CD8-positive, alpha-beta memory T cell (primary cell): ENCODE results near the gene PLA2G2C. TPM values are rescaled to one million over a fixed set of nuclear protein-coding genes. Genes with fewer than 3 reads are reported as not detected.

ENCODE experiments used
- CTCF ChIA-PET: fragments of 350-600 bp; sonication (Branson Sonifier 250); formaldehyde crosslinking; loops from one replicate; lab custom pipeline; 2021; ENCODE audit warnings: antibody characterized with exemption; lab: Charles Lee
- POLR2A ChIA-PET: fragments of 350-600 bp; sonication (Branson Sonifier 250); formaldehyde crosslinking; loops from one replicate; lab custom pipeline; 2021; ENCODE audit warnings: antibody characterized with exemption; lab: Charles Lee
- DNase-seq, 5 donors: peaks; one replicate each; pipeline versions ENCODE4 v3.0.0 to v3.0.0-alpha.2; 2020 to 2022; ENCODE audit warnings: mixed read lengths in 1 of 5
- H3K27ac ChIP-seq: one replicate; pipeline ENCODE4 v1.7.0; 2013; ENCODE audit warnings: low read depth, mild to moderate bottlenecking, low read length, moderate library complexity
- H3K27me3 ChIP-seq: 2 replicates; pipeline ENCODE4 v1.7.0; 2013; ENCODE audit warnings: low read length, mild to moderate bottlenecking; ENCODE audit not compliant: insufficient read depth, poor library complexity, severe bottlenecking
- H3K36me3 ChIP-seq: 2 replicates; pipeline ENCODE4 v1.7.0; 2013; ENCODE audit warnings: mild to moderate bottlenecking, low read length, moderate library complexity; ENCODE audit not compliant: insufficient read depth
- H3K4me1 ChIP-seq: 2 replicates; pipeline ENCODE4 v1.7.0; 2013; ENCODE audit warnings: mild to moderate bottlenecking, low read length, moderate library complexity; ENCODE audit not compliant: insufficient read depth
- H3K4me3 ChIP-seq: 2 replicates; pipeline ENCODE4 v1.7.0; 2013; ENCODE audit warnings: mild to moderate bottlenecking, low read length
- H3K9me3 ChIP-seq: 2 replicates; pipeline ENCODE4 v1.7.0; 2013; ENCODE audit warnings: mild to moderate bottlenecking, low read length
- H3K27ac Mint-ChIP-seq, 8 donors: one replicate each; pipeline ENCODE4 v1.8.0; 2020 to 2021; ENCODE audit warnings: mixed read lengths in 8 of 8, mild to moderate bottlenecking in 6 of 8, inconsistent platforms in 3 of 8, moderate library complexity in 3 of 8
- H3K27me3 Mint-ChIP-seq, 2 donors: one replicate each; pipeline ENCODE4 v1.8.0; 2020 to 2021; ENCODE audit warnings: mixed read lengths in 2 of 2, mild to moderate bottlenecking in 1 of 2, moderate library complexity in 1 of 2
- H3K36me3 Mint-ChIP-seq, 3 donors: one replicate each; pipeline ENCODE4 v1.8.0; 2020 to 2021; ENCODE audit warnings: mixed read lengths in 3 of 3, inconsistent platforms in 1 of 3, mild to moderate bottlenecking in 1 of 3
- H3K4me1 Mint-ChIP-seq, 3 donors: one replicate each; pipeline ENCODE4 v1.8.0; 2020 to 2021; ENCODE audit warnings: mixed read lengths in 3 of 3, inconsistent platforms in 1 of 3, mild to moderate bottlenecking in 1 of 3
- H3K4me3 Mint-ChIP-seq, 7 donors: one replicate each; pipeline ENCODE4 v1.8.0; 2020 to 2021; ENCODE audit warnings: mixed read lengths in 7 of 7, mild to moderate bottlenecking in 6 of 7, moderate library complexity in 4 of 7, inconsistent platforms in 2 of 7
- H3K9me3 Mint-ChIP-seq, 5 donors: one replicate each; pipeline ENCODE4 v1.8.0; 2020 to 2022; ENCODE audit warnings: mixed read lengths in 5 of 5, mild to moderate bottlenecking in 3 of 5, moderate library complexity in 2 of 5, inconsistent platforms in 1 of 5
- polyA plus RNA-seq: library from polyadenylated mRNA; unstranded; fragments of 300-500 nt; fragmentation: Illumina TruSeq; gene quantifications from one replicate; pipeline ENCODE4 v1.2.3, GENCODE V29; 2021
- total RNA-seq, 2 experiments: library from RNA; stranded (reverse); gene quantifications; one replicate each; pipeline ENCODE4 v1.2.3, GENCODE V29; 2021

The PLA2G2C gene
- total and polyA plus RNA-seq, 3 experiments from 2014 or later: not detected

DNA sequence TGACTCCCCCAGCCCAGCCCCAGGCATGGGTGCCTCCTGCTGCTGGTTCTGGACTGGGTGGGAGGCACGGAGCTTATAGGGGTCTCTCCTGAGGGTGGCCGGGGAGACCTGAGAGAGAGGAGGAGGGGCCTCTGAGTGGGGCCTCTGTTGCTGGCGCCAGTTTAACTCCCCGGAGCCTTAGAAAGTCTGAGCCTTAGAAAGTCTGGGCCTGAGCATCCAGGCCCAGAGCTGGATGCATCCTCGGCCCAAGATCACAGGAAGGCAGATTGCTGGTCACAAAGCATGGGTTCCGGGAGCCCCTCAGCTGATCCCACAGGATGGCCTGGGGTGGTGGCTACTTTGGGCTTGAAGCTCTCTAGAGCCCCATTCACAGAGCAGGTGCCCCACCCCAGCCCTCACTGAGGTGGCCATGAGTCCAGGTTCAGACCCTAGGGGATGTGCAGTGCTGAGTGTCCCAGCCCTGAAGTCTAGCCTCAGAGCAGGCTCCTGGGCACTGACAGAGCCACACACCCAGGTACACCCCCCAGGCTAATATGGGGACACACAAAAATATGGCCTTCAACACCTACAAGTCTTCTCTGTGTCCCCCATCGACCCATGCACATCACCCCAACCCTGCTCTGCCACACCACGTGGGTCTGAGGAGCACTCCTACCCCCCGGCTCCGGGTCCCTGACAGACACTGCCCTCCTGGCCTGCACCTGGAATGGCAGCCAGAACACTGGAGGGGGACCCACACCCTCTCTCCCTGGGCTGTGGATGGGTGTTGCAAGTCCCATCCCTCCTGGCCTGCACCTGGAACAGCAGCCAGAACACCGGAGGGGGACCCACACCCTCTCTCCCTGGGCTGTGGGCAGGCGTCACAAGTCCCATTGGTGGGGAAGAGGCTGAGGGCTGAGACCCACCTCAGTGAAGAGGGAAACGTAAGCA, 37.5 kb downstream of the PLA2G2C start:
- no peak overlapping the region for H3K4me3 Mint-ChIP-seq
- Histone ChIP-seq H3K4me1 (no peaks in the 10 kb centered on the region), H3K27me3 (no peaks in the 10 kb centered on the region), H3K36me3 (no peaks in the 10 kb centered on the region), H3K4me3 (no peak overlapping the region), H3K9me3 (no peaks in the 10 kb centered on the region), H3K27ac (no peak overlapping the region)
- ChIA-PET POLR2A (no interaction called here), CTCF (interaction anchor here (1.0 kb wide), 1 partner anchor 230 kb away, joined by 3 read pairs; no protein-coding TSS in a partner anchor)
- peak in 1 of 5 donors; percentile 21 for DNase-seq
- no peaks in the 10 kb centered on the region for H3K9me3 Mint-ChIP-seq
- H3K27me3 Mint-ChIP-seq: peaks cover 3 to 4% of the 10 kb centered on the region in 2 donors
- peaks cover 0 to 8% (median 2%) of the 10 kb centered on the region in 3 donors for H3K4me1 Mint-ChIP-seq
- no peaks in the 10 kb centered on the region for H3K36me3 Mint-ChIP-seq
- H3K27ac Mint-ChIP-seq: no peak overlapping the region

DNA sequence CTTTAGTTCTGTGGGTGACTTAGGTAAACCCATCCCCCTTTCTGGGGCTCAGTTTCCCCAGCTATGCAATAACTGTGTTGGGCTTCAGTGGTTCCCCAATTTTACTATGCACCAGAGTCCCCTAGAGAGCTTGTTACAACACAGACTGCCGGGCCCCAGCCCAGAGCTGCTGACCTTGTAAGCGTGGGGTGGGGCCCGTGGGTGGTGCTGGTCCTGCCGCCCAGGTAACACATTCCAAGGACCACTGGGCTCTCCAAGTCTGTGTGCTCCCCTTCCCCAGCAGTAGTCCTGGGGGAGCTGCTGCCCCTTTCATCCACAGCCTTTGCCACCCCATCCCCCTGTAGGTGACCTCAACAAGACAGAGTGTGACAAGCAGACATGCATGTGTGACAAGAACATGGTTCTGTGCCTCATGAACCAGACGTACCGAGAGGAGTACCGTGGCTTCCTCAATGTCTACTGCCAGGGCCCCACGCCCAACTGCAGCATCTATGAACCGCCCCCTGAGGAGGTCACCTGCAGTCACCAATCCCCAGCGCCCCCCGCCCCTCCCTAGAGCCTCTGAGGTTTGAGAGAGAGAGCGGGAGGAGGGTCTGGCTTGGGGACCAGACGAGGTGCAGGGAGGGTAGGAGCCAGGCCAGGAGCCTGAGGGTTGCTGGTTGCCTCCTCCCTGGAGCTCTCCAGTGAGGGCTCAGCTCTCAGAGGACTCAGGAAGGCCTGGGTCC, 38.3 kb downstream of the PLA2G2C start:
- no peak overlapping the region for H3K27ac ChIP-seq
- POLR2A ChIA-PET: no interaction called here
- Mint-ChIP-seq H3K4me1 (peaks cover 0 to 8% (median 2%) of the 10 kb centered on the region in 3 donors), H3K36me3 (no peaks in the 10 kb centered on the region), H3K4me3 (no peak overlapping the region), H3K27me3 (peaks cover 3 to 4% of the 10 kb centered on the region in 2 donors), H3K9me3 (no peaks in the 10 kb centered on the region), H3K27ac (no peak overlapping the region)
- no peaks in the 10 kb centered on the region for H3K4me1 ChIP-seq
- H3K9me3 ChIP-seq: no peaks in the 10 kb centered on the region
- H3K27me3 ChIP-seq: no peaks in the 10 kb centered on the region
- no peak overlapping the region for H3K4me3 ChIP-seq
- CTCF ChIA-PET: interaction anchor here (0.6 to 1.0 kb wide), 2 partner anchors 229 to 1284 kb away, joined by 3 to 4 read pairs; no protein-coding TSS in a partner anchor
- no peaks in the 10 kb centered on the region for H3K36me3 ChIP-seq
- peak in 1 of 5 donors; percentile 33 for DNase-seq

DNA sequence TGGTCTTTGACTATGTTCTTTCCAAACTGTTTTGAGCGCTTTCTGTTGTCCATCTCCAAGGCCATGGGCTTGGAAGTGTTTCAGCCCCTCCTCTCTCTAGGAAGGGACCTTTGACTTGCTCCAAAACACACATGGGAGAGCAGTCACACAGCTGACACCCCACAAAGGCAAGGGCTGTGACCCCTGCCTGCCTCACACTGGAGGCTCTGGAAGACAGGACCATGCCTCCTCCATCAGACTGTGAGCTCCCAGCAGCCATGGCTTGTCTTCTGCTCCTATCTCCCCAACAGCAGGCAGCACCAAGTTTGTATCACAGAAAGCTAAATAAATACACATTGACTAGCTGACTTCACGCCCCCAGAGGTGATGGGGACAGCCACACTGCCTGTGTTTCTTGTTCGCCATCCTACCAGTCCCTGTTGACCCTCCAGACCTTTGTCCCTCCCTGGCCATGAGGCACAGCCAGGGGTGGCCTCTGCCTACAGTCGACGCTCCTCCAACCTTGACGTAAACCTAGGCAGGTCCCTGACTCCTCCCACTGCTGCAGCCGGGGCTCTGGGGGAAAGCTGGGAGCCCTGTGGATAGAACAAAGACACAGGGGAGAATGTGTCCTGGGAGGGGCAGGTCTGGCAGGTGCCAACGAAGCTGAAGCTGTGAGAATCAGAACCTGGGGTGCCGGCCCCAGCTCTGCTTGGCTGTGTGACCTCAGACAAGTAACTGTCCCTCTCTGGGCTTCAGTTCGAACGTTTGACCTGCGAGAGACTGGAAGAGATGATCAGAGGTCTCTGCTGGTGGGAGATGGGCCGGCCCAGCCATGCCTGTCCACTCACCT, 42.4 kb downstream of the PLA2G2C start:
- H3K36me3 Mint-ChIP-seq: no peaks in the 10 kb centered on the region
- no peaks in the 10 kb centered on the region for H3K36me3 ChIP-seq
- H3K4me3 Mint-ChIP-seq: no peak overlapping the region
- H3K27ac ChIP-seq: no peak overlapping the region
- H3K4me1 ChIP-seq: no peaks in the 10 kb centered on the region
- peak overlapping the region in 1 of 8 donors; percentile 66 for H3K27ac Mint-ChIP-seq
- CTCF ChIA-PET: interaction anchor here (2.0 kb wide), 1 partner anchor 9 kb away, joined by 10 read pairs; no protein-coding TSS in a partner anchor
- H3K9me3 ChIP-seq: no peaks in the 10 kb centered on the region
- H3K4me1 Mint-ChIP-seq: no peaks in the 10 kb centered on the region
- H3K27me3 ChIP-seq: no peaks in the 10 kb centered on the region
- POLR2A ChIA-PET: no interaction called here
- peaks cover 4 to 14% of the 10 kb centered on the region in 2 donors for H3K27me3 Mint-ChIP-seq
- DNase-seq: no peak
- no peak overlapping the region for H3K4me3 ChIP-seq
- H3K9me3 Mint-ChIP-seq: no peaks in the 10 kb centered on the region

DNA sequence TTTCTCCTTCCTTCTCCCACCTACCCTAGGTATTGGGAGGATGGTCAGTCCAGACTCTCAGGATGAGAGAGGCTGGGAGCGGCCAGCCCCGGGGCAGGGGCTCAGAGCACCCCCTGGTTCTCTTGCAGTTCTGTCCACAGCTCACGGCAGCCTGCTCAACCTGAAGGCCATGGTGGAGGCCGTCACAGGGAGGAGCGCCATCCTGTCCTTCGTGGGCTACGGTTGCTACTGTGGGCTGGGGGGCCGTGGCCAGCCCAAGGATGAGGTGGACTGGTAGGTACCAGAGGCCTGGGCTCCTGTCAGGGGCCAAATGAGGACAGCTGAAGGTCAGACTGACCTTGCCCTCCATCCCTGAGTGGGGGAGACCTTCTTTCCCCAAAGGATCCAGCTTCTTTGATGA, 43.0 kb downstream of the PLA2G2C start:
- CTCF ChIA-PET: interaction anchor here (2.0 kb wide), 1 partner anchor 9 kb away, joined by 10 read pairs; no protein-coding TSS in a partner anchor

DNA sequence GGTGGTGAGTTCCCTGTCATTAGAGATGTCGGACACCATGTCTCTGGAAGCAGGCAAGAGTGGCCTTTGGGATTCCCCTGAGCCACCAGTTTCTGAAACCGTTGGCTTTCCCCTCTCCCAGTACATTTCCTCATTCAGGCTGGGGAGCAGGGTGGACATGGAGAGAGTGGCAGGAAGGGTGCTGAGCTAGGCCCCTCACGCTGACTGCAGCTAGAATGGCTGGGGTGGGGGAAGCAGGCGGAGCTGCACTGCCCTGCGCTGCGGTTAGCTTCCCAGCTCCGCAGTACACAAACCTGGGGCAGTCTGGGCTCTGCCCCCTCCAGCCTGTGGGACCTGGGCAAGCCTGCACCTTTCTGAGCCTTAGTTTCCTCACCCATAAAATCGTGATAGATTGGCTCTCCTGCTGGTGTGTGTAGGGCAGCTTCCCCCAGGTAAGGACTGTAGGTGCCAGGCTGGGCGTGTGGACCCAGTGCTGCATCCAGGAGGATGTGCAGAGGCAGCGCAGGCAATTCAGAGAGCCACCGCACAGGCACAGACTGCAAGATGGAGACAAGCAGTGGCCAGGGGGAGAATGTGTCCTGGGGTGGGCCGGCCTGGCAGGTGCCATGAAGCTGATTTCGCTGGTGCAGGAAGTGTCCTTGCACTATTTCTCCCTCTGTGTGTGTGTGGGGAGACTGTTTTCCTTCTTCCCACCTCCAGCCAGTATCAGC, 44.2 kb downstream of the PLA2G2C start:
- Histone ChIP-seq H3K27me3 (no peaks in the 10 kb centered on the region), H3K36me3 (no peaks in the 10 kb centered on the region), H3K4me1 (no peaks in the 10 kb centered on the region), H3K27ac (no peak overlapping the region), H3K4me3 (no peak overlapping the region), H3K9me3 (no peaks in the 10 kb centered on the region)
- peak overlapping the region in 1 of 8 donors; percentile 94 for H3K27ac Mint-ChIP-seq
- POLR2A ChIA-PET: no interaction called here
- no peaks in the 10 kb centered on the region for H3K36me3 Mint-ChIP-seq
- no peaks in the 10 kb centered on the region for H3K4me1 Mint-ChIP-seq
- H3K27me3 Mint-ChIP-seq: peaks cover 7 to 23% of the 10 kb centered on the region in 2 donors
- no peaks in the 10 kb centered on the region for H3K9me3 Mint-ChIP-seq
- no peak for DNase-seq
- CTCF ChIA-PET: no interaction called here
- H3K4me3 Mint-ChIP-seq: no peak overlapping the region

More for the DNA sequence above, 43.0 kb downstream of the PLA2G2C start:
- Histone ChIP-seq H3K36me3 (no peaks in the 10 kb centered on the region), H3K4me1 (no peaks in the 10 kb centered on the region), H3K9me3 (no peaks in the 10 kb centered on the region), H3K27me3 (no peaks in the 10 kb centered on the region), H3K27ac (no peak overlapping the region), H3K4me3 (no peak overlapping the region)
- Mint-ChIP-seq H3K9me3 (no peaks in the 10 kb centered on the region), H3K27ac (no peak overlapping the region), H3K4me3 (no peak overlapping the region), H3K4me1 (no peaks in the 10 kb centered on the region), H3K36me3 (no peaks in the 10 kb centered on the region), H3K27me3 (peaks cover 7 to 18% of the 10 kb centered on the region in 2 donors)
- DNase-seq: no peak
- POLR2A ChIA-PET: no interaction called here

DNA sequence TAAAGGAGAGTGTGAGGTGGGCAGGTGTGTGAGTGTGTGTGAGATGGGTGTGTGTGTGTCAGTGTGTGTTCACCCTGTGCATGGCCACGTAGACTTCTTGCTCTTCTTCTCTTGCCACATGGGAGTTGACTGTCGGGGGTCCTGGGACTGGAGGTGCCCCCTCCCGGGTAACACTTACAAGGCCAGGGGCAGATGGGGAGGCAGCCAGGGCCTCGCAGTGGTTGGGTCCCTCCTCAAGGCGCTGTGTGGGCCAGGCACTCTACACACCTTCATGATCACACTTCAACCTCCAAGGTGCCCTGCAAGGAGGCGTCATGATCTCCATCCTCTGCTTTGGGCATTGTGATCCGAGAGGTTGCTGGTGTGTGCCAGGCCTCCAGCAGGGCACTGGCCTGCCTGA, 44.9 kb downstream of the PLA2G2C start:
- ChIA-PET POLR2A (no interaction called here), CTCF (no interaction called here)
- H3K9me3 ChIP-seq: no peaks in the 10 kb centered on the region
- H3K4me1 ChIP-seq: no peaks in the 10 kb centered on the region
- Mint-ChIP-seq H3K27me3 (peaks cover 4 to 23% of the 10 kb centered on the region in 2 donors), H3K27ac (no peak overlapping the region), H3K9me3 (no peaks in the 10 kb centered on the region), H3K4me1 (no peaks in the 10 kb centered on the region), H3K36me3 (no peaks in the 10 kb centered on the region), H3K4me3 (no peak overlapping the region)
- peak in 1 of 5 donors; percentile 33 for DNase-seq
- H3K36me3 ChIP-seq: no peaks in the 10 kb centered on the region
- no peak overlapping the region for H3K4me3 ChIP-seq
- no peaks in the 10 kb centered on the region for H3K27me3 ChIP-seq
- no peak overlapping the region for H3K27ac ChIP-seq

DNA sequence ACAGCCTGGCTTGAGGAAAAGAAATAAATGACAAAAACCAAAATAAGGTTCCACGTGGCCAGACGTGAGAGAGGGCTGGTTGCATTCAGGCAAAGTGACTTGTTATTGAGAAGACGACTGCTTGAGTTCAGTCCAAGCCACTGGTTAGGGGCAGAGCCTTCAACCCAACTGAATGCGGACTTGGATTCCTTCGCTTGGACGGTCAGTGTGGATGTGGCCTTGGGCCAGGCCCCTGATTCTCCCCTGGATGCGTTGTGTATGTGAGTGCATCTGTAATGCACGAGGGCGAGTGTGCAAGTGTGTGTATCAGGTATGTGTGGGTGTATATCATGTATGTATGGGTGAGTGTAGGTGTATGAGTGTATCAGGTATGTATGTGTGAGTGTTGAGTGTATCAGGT, 45.3 kb downstream of the PLA2G2C start:
- H3K4me1 ChIP-seq: no peaks in the 10 kb centered on the region
- peak in 1 of 5 donors; percentile 8 for DNase-seq
- no peak overlapping the region for H3K4me3 ChIP-seq
- no peaks in the 10 kb centered on the region for H3K36me3 Mint-ChIP-seq
- no peak overlapping the region for H3K27ac ChIP-seq
- no peaks in the 10 kb centered on the region for H3K27me3 ChIP-seq
- H3K9me3 ChIP-seq: no peaks in the 10 kb centered on the region
- ChIA-PET CTCF (no interaction called here), POLR2A (no interaction called here)
- H3K36me3 ChIP-seq: no peaks in the 10 kb centered on the region
- H3K4me1 Mint-ChIP-seq: no peaks in the 10 kb centered on the region
- no peaks in the 10 kb centered on the region for H3K9me3 Mint-ChIP-seq
- H3K4me3 Mint-ChIP-seq: no peak overlapping the region
- H3K27ac Mint-ChIP-seq: peak overlapping the region in 1 of 8 donors; percentile 61
- H3K27me3 Mint-ChIP-seq: peaks cover 4 to 27% of the 10 kb centered on the region in 2 donors
